GM18867 (cell line): ENCODE measurements around the gene TCF15.

Experiments used
- ATAC-seq: cut with Tn5 transposase; IDR thresholded peaks from one replicate; pipeline ENCODE4 v1.9.1; 2021; ENCODE audit warnings: mild to moderate bottlenecking, moderate library complexity; ENCODE audit not compliant: unreplicated experiment

TCF15 gene

DNA sequence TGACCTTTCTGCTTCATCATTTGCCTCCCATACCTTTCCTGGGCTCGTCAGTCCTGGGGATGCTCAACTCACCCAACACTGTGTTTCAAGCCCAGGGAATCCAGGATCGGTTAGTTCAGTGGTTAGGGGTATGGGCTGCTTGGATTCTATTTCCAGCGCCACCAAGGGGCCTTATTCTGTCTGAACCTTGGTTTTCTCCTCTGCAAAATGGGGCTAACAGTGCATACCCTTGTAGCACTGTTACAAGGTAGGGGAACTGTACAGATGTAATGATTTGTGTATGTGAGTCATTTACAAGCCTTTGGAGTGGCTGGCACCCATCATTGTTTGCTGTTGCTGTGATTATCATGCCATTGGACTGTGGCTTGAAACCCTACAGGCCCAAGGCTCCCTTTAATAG, 52.0 kb downstream of the TCF15 start:
- ATAC-seq = no peak

DNA sequence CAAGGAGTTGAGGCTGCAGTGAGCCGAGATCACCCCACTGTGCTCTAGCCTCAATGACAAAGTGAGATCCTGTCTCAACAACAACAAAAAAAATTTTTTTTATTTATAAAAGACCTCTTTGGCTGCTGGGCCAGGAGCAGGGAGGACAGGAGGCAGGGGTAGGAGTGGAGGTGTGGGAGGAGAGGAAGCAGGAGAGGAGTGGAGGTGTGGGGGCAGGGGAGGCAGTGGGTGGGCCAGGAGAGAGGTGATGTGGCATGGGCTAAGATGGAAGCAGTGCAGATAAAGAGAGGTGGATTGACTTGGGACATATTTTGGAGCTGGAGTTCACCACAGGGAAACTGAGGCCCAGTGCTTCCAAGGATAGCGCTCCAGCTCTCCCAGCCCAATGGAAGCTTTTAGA, 53.1 kb downstream of the TCF15 start:
- no peak for ATAC-seq

DNA sequence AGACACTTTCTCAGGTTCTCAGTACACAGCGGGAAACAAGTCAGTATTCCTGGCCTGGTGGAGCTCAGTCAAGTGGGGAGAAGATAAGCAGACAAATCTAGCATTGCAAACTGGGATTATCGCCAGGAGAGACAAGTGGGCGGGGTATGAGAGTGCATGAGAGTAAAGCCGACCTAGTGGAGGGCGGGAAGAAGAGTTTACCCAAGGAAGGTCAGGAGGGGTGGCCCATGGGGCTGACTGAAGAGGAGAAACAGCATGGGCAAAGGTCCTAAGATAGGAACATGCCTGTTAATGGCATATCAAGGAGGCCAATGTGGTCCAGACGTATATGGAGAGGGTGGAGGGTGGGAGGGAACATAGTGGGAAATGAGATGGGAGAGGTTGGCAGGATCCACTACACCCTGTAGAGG, 54.1 kb downstream of the TCF15 start:
- no peak for ATAC-seq
